NCI-H2227 (cell line): ENCODE results near the gene NUP62.
"Not testable (repeated sequence)": the region's sequence is repeated elsewhere in the genome, so short reads cannot be mapped to it uniquely, and the experiment has no call there.

ENCODE experiments used
- DNase-seq: peaks from one replicate; lab custom pipeline; 2025; ENCODE audit not compliant: unreplicated experiment; lab: John Stamatoyannopoulos, UW

The NUP62 gene

GRCh38 chr19:49929121-49929610, at the start of gene NUP62, which contains the start of gene ATF5:
NUP62 (minus strand) TSS chr19:49929504; CDS start chr19:49909807, 19,697 bp downstream.
ATF5 (plus strand) TSS chr19:49929205; CDS start chr19:49930851, 1,646 bp downstream.
- peak; percentile 92 for DNase-seq

DNA sequence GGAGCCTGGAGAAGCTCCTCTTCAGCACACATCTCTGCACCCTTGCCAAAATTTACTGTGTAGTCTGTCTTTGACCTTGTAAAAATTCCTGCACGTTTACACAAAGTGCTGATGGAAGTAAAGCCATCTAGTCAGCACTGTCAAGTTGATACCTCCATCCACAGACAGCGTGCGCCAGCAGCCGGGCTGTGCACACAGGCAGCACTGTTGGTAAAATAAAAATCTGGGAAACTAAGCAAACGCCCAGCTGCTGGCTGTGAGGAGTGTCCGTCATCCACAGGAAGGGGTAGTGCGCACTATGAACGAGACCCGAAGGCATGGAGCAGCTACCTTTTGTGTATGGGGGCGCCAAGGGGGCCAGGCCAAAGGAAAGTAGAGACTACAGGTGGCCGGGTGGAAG, 49.0 kb upstream of the NUP62 start:
- DNase-seq, result no peak

- no peak for DNase-seq
Measured at GRCh38 chr19:49977881-49978280, 48.6 kb upstream of the NUP62 start.

DNA sequence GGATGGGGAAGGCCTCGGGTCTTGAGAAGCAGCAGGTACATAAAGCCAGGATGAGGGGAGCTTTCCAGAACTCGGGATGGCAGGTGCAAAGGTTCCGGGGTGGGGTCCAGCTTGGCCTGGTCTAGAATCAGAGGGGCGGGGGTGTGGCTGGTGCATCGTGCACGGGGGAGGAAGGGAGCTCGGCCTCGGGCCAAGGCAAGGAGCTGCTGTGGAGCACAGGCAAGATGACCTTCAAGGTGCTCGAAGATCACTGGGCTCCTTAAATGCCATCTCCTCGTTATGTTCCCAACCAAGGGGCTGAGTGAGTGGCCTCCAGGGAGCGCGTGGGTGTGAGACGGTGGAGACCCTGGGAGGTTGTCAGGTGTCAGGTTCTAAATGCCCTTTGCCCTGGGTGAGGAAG, 47.8 kb upstream of the NUP62 start:
- no peak for DNase-seq

GRCh38 chr19:49976496-49976895, 47.2 kb upstream of the NUP62 start:
- no peak for DNase-seq

DNA sequence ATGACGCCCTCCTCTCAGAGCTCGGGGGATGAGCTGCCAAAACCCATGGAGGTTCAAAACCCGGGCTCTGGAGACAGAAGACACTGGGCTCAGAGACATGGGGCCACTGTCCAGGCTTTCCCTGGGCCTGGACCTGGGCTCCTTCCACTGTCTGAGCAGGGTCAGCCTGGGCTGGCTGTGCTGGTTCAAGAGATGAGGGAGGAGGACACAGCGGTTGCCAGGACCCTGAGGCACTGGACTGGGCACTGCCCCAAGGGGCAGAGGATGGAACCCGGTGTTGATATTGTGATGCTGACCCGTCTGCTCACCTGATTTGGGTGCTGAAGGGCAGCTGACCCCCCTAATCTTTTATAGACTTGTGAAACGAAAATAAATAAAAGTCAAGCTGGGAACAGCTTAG, 45.7 kb upstream of the NUP62 start:
- DNase-seq, result no peak

DNA sequence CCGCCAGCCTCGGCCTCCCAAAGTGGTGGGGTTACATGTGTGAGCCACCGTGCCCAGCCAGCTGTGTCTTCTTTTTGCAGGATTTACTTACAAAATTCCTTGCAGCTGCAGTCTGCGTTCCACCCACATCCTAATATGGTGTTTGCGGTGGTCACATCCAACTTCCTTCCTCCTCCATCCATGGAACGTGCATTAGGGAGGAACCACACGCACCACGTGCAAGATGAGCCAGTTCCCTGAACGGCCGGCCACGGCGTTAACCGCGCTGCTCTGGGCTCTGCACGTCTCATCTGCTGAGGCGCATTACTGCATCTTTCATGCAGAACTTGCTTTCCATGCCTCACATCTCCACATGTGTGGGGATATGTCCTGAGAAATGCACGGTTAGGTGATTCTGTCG, 44.7 kb upstream of the NUP62 start:
- no peak for DNase-seq

GRCh38 chr19:49972841-49973240, 43.5 kb upstream of the NUP62 start:
- DNase-seq, result no peak

- DNase-seq, result no peak
Measured at GRCh38 chr19:49971991-49972411, 42.7 kb upstream of the NUP62 start.

DNA sequence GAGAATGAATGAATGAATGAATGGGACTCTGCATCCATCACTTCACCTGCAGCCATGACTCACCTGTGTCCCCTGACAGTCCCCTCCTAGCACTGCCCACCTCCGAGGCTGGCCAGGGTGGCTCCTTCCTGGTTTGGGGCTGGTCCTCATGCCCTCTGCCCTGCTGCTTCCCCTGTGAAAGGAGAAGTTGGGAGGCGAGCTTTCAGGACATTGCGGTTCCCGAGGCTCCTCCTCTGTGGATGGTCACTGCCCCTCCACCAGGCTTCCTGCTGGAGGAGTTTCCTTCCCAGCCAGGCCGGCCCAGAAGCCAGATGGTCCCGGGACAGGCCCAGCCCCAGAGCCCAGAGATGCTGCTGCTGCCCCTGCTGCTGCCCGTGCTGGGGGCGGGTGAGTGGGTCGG, 40.1 kb upstream of the NUP62 start:
- not testable (repeated sequence) for DNase-seq

DNA sequence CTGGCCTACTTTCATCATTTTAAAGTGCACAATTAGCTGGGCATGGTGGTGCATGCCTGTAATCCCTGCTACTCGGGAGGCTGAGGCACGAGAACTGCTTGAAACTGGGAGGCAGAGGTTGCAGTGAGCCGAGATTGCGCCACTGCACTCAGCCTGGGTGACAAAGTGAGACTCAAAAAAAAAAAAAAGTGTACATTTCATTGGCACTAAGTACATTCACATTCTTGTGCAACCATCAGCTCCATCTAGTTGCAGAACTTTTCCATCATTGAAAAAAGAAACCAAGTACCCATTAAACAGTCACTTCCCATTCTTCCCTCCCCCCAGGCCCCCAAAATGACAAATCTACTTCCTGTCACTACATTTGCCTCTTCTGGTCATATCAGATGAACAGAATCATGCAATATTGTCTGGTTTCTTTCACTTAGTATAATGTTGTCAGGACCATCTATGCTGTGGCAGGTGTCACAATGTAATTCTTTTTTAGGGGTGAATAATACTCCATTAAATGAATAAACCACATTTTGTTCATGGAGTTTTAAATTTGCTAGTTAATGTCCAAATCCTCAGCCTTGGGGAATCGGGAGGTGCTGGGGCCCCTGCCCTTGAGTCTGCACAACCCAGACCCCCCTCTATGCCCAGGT, 39.1 kb upstream of the NUP62 start:
- DNase-seq, result no peak

- DNase-seq, result not testable (repeated sequence)
Measured at GRCh38 chr19:49960980-49961379, 31.7 kb upstream of the NUP62 start, which contains the start of gene SIGLEC11. SIGLEC11 (minus strand) TSS chr19:49961172; CDS start chr19:49961081, 91 bp downstream.

DNA sequence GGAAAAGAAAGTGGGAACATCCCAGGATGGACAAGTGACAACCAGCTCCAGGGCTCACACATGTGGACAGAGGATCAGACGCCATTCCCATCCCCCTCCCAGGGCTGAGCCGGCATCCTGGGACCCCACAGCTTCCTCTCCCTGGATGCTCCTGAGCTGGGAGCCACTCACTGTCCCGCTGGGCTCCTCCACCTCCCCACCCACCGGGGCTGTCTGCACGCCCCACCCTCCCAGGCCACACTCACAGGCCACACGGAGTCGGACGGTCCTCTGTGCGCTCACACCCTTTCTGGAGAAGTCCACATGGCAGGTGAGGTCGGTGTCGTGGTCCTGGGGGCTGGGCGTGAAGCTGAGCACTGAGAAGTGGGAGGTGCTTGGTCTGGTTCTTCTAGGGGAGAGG, 30.6 kb upstream of the NUP62 start:
- DNase-seq, result not testable (repeated sequence)

- DNase-seq, result not testable (repeated sequence)
Measured at GRCh38 chr19:49958596-49958995, 29.3 kb upstream of the NUP62 start.

DNA sequence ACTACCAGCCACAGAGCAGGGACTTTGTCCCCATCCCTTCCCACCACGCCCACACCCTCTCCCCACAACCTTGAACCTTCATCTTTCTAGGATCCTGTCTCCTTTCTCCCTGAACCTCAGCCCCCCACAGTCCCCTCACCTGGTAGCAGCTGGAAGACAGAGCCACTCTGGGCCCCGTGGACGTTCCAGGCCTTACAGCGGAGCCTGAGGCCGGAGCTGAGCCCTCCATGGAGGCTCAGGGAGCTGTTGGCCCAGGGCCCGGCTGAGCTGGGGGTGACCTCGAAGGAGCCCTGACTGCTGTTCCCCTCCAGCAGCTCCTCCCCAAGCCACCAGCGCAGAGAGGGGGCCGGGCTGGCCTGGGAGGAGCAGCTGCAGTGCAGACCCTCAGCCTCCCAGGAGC, 28.8 kb upstream of the NUP62 start:
- not testable (repeated sequence) for DNase-seq

GRCh38 chr19:49957262-49957915, 28.1 kb upstream of the NUP62 start:
- no peak for DNase-seq

GRCh38 chr19:49956115-49956495, 26.8 kb upstream of the NUP62 start:
- DNase-seq, result no peak

GRCh38 chr19:49954933-49955332, 25.6 kb upstream of the NUP62 start:
- no peak for DNase-seq

DNA sequence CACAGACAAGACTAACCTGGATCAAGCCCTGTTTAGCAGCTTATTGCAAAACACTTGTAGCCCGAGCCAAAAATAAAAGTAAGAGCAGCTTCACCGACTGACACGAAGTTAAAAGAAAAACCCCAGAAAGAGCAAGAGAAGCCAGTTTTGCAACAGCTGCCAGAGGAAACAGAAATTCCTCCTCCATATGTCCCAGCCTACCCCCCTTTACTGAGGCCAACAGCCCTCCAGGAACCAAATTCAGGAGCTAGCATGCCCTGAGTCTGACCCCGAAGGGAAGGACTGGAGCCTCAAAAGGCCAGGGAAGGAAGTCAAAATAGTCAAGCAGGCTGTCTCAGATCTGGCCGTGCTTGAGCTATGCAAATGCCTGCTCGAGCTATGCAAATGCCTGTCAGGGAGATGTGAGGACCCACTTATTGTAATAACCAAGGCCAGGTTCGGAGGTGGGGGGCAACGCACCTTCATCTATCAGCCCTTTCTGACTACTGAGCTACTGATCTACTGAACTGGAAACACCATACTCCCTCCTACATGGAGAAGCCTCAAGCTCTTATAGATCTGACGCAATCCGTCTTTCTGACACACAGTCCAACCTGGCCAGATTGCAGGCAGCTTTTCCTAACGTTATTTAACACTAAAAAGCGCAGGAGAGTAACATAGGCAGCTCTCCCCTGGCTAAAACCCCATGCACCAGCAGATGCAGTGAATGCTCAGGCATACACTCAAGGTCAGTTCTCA, 25.0 kb upstream of the NUP62 start:
- no peak for DNase-seq

GRCh38 chr19:49953416-49953815, 24.1 kb upstream of the NUP62 start:
- no peak for DNase-seq

DNA sequence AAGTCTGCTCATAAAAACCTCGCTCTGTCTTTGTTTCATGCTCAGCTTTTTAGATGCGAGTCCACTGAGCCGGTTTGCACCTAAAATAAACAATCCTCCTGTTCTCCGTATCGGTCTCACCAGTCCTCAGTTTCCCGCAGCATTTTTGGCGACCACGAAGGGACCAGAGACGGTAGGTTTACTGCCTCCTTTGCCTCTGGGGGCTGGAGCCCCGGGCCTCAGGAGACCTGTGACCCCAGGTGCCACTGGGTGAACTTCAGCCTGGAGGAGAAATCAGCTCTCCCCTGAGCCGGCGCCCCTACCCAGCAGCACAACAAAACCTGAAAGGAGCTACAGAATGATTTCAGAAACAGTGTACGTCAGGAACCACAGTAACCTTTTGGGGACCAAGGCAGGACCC, 23.6 kb upstream of the NUP62 start:
- DNase-seq, result no peak

GRCh38 chr19:49952479-49952836, 23.2 kb upstream of the NUP62 start:
- DNase-seq, result no peak
